Measurements from ENCODE around the gene KIAA1328. TPM values are rescaled to one million over a fixed set of nuclear protein-coding genes. Genes with fewer than 3 reads are reported as not detected.

Gene KIAA1328
- total RNA-seq, 1 donor from 2014 or later: 20.1 TPM

DNA sequence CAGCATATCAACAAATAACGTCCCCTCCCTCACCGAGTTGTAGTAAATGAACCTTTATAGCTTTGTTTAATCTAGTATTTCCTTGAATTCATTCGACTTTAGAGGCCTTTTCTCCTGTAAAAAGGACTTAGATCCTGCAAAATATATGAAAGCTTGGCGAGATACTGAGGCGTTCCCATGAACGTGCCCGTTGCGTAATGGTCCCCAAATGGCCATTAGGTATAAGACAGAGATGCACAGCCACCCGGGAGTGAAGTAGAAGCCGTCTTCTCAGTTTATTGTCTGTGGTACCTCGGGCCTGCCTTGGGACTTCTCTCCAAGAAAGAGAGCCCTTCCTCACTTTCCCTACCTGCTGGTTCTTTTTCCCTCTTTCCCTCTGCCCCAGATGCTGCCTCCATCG, 426.0 kb downstream of the KIAA1328 start:
- DNase-seq: no peak

DNA sequence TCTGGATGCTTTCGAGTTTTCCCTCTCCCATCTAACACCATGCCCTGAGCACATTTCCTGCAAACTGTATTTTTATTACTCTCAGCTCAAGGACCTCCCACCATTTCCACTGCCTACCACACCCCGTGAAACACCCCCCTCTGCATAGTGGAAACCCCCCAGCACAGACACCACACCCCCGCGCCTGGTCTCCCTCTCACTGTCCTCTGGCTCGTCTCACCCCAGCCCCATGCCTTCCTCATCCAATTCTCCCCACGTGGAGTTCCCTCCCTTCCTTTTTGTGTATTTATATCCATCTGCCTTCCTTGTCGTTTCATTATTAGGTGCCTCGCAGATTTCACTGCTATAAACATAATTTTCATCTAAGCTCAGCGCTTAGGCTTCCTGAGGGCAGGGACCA, 429.2 kb downstream of the KIAA1328 start:
- DNase-seq: no peak

DNA sequence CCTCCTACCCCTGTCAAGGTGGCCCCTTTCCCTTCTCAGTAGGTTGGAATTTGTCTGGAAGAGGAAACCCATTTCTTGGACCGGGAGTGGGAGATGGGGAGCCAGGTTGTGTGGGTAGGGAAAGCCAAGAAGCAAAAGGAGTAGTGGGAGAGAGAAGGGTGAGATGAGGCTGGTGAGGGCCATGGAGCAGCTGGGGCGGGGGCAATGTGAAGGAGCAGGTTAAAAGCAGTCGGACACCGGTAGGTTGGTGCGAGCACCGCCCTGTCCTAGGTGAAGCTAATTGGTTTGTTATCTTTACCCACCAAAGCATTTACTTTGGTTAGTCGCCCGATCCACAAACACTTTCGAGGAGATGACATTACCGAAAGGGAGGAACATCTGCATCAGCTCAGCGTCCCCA, 429.9 kb downstream of the KIAA1328 start:
- no peak for DNase-seq

DNA sequence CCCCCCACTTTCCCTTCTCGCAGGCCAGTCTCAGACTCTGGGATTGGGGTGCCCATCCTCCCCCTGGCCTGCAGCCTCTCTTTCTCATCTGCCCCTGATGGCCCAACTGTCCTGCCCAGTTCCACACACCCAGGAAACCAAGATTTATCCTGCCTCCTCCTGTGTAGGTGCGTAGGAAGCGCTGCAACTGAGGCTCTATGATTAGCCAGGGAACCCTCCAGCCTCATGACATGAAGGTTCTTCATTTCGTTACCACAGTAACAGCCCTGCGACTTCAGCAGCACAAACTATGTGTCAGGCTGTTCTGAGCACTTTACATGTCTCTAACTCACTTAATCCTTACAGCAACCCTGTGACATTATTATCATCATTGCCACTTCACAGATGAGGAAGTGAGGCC, 430.8 kb downstream of the KIAA1328 start:
- DNase-seq: no peak

DNA sequence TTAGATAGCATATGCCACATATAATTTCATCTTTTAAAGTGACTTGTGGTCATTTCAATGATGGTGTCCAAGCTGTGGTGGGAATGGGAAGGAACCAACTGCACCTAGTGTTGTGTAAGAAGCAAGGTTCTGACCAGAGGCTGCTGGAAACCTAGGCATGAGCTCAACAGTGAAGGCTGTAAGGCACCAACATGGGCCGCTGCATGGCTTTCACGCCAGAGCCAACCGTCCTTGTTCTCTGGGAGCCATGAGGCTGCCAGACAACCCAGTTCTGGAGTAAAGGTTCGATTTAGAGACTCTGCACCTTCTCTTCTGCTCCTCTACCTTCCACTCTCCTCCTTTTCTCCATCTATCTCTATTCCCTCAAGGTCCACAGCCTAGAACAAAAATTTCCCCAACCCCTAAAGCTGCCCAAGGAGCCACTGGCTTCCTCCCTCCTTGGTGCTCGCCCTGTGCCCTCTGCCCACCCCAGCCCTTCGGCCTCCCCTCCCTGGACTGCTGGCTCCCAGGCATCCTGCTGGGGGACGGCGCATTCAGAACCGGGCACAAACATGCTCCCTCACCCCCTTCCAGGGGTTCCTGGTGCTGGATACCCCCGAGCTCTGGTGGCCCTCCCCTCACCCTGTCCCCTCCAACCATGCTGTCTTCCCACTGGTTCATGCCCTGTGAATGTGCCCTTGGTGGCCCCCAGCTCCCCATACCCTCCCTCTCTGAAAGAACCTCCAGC, 431.6 kb downstream of the KIAA1328 start:
- no peak for DNase-seq

DNA sequence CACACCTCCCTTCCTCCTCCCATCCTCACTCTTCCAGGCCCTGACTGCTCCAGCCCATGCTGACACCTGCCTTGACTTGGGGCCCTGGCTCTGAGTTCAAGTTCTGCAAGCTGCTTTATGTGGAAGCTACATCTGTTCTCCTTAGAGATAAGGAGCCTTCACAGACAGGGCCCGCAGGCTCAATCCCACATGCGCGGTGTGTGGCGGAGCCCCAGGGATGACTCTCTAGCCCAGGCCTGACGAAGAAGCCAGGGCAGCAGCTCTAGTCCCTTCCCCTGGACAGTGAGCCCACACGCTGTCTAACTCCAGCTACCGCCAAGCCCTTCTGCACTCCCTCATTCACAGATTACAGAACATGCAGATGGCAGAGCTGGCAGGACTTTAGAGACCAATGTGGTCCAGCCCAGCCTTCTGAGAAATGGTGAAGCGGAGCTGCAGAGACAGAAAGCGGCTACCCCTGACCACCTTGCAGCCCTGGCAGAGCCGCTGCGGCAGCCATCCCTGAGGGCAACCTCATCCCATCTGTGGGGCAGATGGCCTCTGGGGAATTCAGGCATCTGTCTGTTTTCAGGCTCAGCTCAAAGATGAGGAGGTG, 432.4 kb downstream of the KIAA1328 start:
- DNase-seq: no peak

DNA sequence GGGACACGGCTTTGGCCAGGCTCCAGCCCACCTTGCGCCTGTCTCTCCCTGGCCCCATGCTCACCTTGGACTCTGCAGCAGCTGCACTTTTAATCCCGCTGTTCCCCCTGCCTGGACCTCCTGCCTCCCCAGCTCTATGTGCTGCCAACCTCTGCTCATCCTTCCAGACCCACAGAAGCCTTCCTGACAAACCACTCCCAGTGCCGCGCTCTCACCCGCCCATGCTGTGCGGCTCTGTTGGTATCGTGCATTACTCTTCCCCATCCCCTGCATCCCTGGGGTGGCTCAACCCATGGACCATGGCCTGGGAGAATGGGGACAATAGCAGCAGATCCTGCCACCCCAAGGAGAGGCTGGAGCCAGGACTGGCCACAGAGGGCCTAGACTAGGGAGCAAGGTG, 433.1 kb downstream of the KIAA1328 start:
- DNase-seq: no peak

DNA sequence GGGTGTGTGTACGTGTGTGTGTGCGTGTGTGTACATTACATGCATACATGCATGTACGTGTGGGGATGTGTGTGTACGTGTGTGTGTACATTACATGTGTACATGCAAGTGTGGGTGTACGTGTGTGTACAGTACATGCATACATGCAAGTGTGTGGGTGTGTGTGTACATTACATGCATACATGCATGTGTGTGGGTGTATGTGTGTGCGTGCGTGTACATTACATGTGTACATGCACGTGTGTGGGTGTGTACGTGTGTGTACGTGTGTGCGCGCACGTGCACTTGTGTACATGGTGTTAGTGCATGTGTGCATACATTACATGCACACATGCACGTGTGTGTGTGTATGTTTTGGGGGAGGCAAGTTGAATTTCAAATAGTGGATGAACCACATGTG, 436.0 kb downstream of the KIAA1328 start:
- no peak for DNase-seq

DNA sequence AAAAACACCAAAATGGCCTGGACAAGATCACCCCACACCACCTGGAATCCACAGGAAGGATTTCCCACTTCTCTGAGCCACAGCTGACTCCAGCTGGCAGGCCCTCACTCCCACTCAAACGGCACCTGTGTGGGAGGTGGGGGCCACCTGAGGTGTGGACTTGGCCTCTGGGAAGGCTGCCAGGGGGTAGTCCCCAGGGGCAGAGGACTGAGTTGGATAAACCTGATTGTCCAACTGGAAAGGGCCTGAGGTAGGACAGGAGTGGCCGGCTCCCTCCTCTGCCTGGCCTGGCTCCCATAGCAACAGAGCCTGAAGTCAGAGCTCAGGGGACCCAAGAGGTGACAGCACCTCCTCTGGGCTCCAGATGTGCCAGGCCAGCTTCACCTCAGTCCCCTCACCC, 436.5 kb downstream of the KIAA1328 start:
- no peak for DNase-seq

DNA sequence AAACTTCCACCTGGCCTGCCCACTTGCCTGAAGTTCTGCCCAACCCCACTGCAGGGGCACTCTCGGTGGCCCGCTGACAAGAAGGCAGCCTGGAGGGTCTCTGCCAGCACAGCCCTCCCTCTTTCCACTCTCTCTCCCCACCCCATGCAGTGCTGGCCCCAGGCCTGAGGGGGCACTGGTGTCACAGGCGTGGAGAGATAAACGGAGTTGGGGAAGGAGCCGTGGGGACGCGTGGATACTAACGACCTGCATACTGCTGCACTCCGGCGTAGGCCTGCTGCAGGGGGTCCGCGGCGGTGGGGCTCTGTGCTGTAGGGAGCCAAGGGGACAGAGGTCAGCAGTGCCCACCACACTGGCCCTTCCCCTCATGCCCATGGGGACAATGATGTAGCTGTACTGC, 437.4 kb downstream of the KIAA1328 start:
- DNase-seq: no peak

DNA sequence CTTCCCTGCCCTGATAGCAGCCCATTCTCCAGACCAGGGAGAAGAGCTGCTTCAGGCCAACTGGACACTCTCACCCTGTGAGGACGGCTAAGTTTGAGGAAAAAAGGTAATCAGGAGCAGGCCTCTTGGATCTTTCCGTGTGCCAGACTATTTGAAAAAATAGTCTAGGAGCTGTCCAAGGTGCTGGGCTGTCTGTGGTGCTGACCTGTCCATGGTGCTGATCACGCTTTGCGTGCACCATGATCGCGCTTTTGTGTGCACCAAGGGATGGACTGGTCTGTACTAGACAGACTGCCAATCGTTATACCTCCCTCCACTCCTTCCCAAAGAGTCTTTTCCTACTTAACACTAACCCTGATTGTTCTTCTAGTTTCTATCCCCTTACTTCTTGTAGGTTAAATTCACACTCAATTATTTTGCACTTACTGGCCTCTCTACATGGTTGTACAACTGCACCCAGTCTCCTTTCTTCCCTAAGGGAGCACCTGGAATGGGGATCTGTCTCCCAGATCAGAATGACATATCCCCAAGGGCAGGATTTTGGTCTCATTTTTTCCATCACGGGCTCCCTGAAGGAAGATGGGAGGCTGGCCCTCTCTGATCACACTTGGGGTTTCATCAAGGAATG, 441.2 kb downstream of the KIAA1328 start:
- DNase-seq: peak; percentile 29

DNA sequence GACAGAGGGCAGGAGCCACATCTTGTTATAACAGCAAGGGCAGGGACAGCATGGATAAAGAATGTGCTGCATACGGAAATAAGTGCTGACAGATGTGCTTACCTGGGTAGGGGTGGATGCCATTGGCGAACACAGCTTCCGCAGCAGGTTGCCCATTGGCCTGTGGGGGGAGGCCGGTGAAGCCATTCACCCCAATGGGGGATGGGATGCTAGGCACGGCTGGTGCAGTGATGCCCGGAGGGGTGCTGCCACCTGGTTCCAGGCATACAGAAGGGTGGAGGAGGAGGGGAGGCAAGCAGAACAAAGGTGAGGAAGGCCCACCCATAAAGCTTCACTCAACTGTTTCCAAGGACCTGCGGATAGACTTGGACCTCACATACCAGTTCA, 441.7 kb downstream of the KIAA1328 start:
- DNase-seq: no peak

DNA sequence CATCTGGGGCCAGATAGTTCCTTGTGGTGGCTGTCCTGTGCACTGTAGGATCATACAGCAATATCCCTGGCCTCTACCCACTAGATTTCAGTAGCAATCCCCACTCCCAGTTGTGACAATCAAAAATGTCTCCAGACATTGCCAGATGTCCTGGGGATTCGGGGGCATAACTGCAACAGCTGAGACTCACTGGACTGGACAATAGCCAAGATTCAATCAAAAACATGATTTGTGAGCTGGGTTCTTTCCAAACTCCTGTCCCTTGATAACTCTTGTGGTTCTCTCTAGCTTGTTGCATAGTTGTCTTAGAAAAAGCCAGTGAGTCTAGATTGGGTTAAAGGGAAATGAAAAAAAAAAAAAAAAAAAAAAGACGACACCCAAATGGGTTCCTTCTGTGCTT, 443.3 kb downstream of the KIAA1328 start:
- no peak for DNase-seq

DNA sequence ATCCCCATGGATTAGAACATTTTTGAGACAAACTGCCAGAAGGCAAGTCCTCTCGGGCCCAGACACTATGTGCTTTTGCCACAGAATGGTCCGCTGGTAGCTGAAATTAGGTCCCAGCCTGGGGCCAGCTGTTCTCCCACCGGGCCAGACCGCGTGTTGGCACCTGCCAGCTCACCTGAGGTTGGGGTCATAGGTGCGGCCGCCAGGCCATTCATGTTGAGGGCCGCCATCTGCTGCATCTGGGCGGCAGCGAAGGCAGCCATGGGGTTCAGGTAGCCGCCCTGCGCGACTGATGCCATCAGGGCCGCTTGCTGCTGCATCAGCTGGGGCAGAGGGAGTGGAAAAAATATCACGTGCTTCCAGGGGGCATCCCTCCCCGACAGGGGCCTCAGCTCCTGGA, 443.9 kb downstream of the KIAA1328 start:
- no peak for DNase-seq

DNA sequence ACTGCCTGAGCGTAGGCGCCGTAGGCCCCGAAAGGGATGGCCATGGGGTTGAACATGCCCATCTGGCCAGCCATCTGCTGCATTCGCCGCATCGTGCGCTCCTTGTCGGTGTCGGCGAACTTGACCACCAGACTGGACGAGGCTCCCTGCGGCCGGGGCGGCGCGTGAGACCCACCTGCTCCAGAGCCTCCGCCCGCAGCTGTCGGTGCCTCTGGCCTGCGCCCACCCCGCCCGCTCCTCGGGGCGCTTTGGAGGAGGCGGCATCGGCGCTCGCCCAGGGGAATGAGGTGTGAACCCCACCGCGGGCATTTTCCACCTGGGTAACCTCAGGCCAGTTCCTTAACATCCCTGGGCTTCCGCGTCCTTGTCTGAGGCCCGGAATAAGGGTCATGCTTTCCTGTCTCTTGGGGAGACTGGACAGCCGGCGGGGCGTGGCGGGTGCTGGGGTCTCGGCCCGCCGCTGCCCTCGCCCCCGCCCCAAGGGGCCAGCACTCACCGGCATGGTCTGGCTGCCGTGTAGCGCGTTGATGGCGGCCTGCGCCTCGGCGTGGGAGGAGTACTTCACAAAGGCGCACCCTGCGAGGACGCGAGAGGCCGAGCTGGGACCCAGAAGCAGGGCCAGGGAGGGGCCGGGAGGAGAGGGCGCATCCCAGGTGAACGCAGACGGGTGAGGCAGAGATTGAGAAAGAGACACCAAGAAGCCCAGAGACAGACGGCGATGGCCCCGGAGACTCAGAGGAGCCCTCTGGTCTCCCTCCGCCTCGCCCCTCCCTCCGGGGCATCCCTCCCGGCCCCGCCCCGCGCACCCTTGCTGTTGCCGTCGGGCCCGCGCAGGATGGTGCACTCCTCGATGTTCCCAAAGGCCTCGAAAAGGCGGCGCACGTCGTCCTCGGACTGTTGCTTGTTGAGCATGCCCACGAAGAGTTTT, 445.6 kb downstream of the KIAA1328 start:
- DNase-seq: no peak

DNA sequence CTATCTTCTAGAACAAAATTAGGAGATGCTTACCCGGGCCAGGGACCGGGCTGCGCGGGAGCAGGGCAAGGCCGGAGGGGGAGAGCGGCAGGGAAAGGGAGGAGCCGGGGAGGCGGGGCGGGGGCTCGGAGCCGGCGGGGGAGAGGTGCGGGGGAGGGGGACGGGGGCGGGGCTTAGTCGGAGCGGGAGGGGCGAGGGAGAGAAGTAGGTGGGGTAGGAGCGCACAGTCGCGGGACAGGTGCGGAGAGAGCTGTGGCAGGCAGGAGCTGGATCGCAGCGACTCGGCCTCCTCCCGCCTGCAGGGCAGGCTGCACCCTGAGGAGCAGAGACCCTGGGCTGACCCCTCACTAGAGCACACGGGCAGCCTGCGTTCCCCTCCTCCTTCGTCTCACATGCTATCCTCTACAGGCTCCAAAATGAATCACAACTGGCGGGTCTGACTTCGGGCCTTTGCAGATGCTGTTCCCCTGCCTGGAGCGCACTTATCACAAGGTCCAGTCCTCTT, 446.4 kb downstream of the KIAA1328 start:
- no peak for DNase-seq

DNA sequence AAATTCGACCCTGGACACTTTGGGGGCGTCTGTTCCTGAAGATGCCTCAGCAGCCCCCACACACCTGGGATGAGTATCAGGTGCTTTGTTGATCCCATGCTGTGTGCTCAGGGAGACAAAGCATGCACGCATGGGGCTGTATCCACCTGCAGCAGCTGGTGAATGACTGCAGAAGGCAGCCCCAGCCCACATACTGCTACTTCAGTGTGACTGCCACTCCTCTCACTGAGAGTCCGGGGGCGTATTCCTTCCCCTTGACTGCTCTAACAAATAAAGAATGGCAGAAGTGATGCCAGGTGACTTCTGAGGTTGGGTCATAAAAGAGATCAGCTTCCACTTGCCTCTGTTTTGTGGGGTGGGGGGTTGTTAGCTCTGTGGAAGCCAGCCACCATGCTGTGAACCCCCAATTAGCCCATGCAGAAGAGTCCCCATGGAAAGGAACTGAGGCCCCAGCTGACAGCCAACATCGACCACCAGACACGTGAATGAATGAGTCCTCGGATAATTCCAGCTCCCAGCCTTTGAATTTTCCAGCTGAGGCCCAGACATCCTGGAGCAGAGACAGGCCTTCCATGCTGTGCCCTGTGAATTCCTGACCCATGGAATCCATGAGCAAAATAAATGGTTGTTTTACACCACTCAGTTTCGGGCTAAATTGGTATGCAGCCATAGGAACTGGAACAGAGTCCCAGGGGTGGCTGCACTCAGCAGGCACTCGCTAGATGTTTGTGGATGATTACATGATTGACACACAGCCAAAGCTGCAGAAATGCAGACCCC, 447.4 kb downstream of the KIAA1328 start:
- DNase-seq: no peak

DNA sequence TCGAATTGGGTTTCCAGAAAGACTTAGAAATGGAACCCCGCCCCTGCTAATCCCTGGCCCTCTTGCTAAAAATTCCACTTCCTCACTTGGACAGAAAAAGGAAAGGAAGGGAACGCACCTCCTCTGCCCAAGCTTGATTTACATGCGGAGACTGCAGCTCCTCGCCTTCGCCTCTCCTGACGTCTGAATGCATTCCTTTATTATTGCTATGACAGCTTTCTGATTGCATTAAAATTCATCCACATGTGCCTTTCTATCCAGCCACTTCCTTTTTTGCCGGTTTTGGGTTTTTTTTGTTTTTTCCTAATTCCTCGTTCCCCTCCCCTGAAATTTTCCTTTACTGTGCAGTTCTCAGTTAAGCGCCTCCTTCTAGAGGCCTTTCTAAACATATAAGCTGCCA, 448.9 kb downstream of the KIAA1328 start:
- DNase-seq: no peak

Measured in skin of body (tissue), 2 donors.